CD4-positive, CD25-positive, alpha-beta regulatory T cell (primary cell): Measurements from ENCODE around the gene ERFE. TPM values are rescaled to one million over a fixed set of nuclear protein-coding genes. Genes with fewer than 3 reads are reported as not detected.
A peak's percentile ranks its signal among the peaks of the same experiment; 100 is the strongest.
"Not testable (repeated sequence)": the region's sequence is repeated elsewhere in the genome, so short reads cannot be mapped to it uniquely, and the experiment has no call there.

ENCODE experiments used
- ATAC-seq, 2 donors: fragments of 150-1000 bp; cut with Tn5 transposase; one replicate each; pipeline ENCODE4 v1.10.0; 2021; ENCODE audit warnings: low read depth in 2 of 2, moderate number of reproducible peaks in 2 of 2, moderate library complexity in 1 of 2
- DNase-seq, 3 donors: peaks; one replicate each; pipeline versions ENCODE4 v3.0.0 to v3.0.0-alpha.2; 2012 to 2022; ENCODE audit warnings: mixed read lengths in 1 of 3
- H3K27ac ChIP-seq: one replicate; pipeline ENCODE4 v1.7.0; 2013; ENCODE audit warnings: mild to moderate bottlenecking, low read length; ENCODE audit not compliant: insufficient read depth, poor library complexity, severe bottlenecking
- H3K27me3 ChIP-seq: one replicate; pipeline ENCODE4 v1.7.0; 2013; ENCODE audit warnings: low read length; ENCODE audit not compliant: control insufficient read depth, insufficient read depth
- H3K36me3 ChIP-seq: one replicate; pipeline ENCODE4 v1.7.0; 2013; ENCODE audit warnings: mild to moderate bottlenecking, low read length, moderate library complexity; ENCODE audit not compliant: control insufficient read depth, insufficient read depth
- H3K4me1 ChIP-seq: 2 replicates; pipeline ENCODE4 v1.7.0; 2013; ENCODE audit warnings: mild to moderate bottlenecking, low read length; ENCODE audit not compliant: insufficient read depth, control insufficient read depth, poor library complexity, severe bottlenecking
- H3K4me3 ChIP-seq: one replicate; pipeline ENCODE4 v1.7.0; 2013; ENCODE audit warnings: low read depth, mild to moderate bottlenecking, low read length, moderate library complexity
- H3K9me3 ChIP-seq, 2 experiments: 1 replicate in 1 of 2; 2 replicates in 1 of 2; pipeline ENCODE4 v1.7.0; 2013; ENCODE audit warnings: low read length in 2 of 2, mild to moderate bottlenecking in 1 of 2, moderate library complexity in 1 of 2; ENCODE audit not compliant: control insufficient read depth in 2 of 2
- H3K27ac Mint-ChIP-seq, 3 donors: one replicate each; pipeline ENCODE4 v1.8.0; 2020 to 2022; ENCODE audit warnings: mild to moderate bottlenecking in 3 of 3, mixed read lengths in 3 of 3, moderate library complexity in 2 of 3
- H3K27me3 Mint-ChIP-seq: one replicate; pipeline ENCODE4 v1.8.0; 2022; ENCODE audit warnings: mild to moderate bottlenecking, mixed read lengths
- H3K36me3 Mint-ChIP-seq: one replicate; pipeline ENCODE4 v1.8.0; 2020; ENCODE audit warnings: mixed read lengths
- H3K4me1 Mint-ChIP-seq, 4 donors: one replicate each; pipeline ENCODE4 v1.8.0; 2020 to 2022; ENCODE audit warnings: mixed read lengths in 4 of 4, mild to moderate bottlenecking in 1 of 4
- H3K4me3 Mint-ChIP-seq, 4 donors: one replicate each; pipeline ENCODE4 v1.8.0; 2020 to 2022; ENCODE audit warnings: mild to moderate bottlenecking in 4 of 4, mixed read lengths in 4 of 4, moderate library complexity in 3 of 4
- H3K9me3 Mint-ChIP-seq, 7 donors: one replicate each; pipeline ENCODE4 v1.8.0; 2020 to 2022; ENCODE audit warnings: mixed read lengths in 7 of 7, mild to moderate bottlenecking in 3 of 7, moderate library complexity in 2 of 7
- polyA plus RNA-seq, 4 donors: library from polyadenylated mRNA; unstranded; fragments of 300-500 nt; fragmentation: Illumina TruSeq; gene quantifications; one replicate each; pipeline ENCODE4 v1.2.3, GENCODE V29; 2021
- total RNA-seq: library from RNA; stranded (reverse); gene quantifications from one replicate; pipeline ENCODE4 v1.2.3, GENCODE V29; 2022

ERFE gene
- total and polyA plus RNA-seq, 5 donors from 2014 or later: 0.29 TPM; not detected in 4

DNA sequence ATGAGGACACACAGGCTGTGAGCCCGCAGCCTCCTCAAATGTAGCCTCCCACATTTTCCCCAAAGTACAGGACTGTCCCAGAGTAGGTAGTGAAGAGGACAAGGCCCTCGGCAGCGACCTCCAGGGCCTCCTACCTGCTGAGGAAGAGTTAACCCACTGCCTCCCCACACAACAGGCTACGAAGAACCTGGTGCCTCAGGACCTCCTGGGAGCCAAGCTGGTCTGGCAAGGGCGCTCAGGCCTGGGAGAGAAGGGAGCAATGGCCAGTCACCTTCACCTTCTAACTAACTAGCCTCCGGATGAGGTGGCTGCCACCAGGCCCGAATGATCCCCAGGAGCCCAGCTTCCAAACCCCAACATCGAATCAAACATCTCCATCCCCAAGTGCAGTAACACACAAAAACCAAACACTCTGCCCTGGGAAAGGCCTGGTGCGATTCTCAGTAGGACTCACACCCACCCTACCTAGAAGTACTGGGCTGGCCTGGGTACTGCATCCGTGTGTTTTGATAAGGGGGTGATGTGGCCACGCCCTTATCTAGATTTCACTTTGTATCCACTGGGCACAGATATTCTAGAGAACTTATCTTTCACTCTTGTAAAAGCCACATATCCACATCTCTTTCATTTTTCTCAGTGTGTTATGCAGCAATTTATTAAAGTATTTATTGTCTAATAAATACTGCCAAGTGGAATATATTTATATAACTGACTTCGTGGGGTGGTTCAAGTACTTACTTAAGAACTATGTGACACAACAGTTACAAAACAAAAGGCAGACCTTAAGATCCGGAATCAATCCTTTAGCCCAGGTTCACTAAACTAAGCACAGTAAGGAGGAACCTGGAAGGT, 9.7 kb downstream of the ERFE start:
- no peaks in the 10 kb centered on the region for H3K4me1 ChIP-seq
- no peak overlapping the region for H3K4me3 Mint-ChIP-seq
- H3K4me3 ChIP-seq: no peak overlapping the region
- no peaks in the 10 kb centered on the region for H3K9me3 Mint-ChIP-seq
- no peaks in the 10 kb centered on the region for H3K9me3 ChIP-seq
- ATAC-seq (no peak), DNase-seq (peak in 1 of 3 donors; percentile 53)
- peak overlapping the region in 2 of 3 donors; percentile 17 to 26 for H3K27ac Mint-ChIP-seq
- peaks cover 0 to 3% (median 2%) of the 10 kb centered on the region in 4 donors for H3K4me1 Mint-ChIP-seq
- H3K36me3 Mint-ChIP-seq: peaks cover 33% of the 10 kb centered on the region
- H3K27me3 Mint-ChIP-seq: peaks cover 12% of the 10 kb centered on the region
- peaks cover 49% of the 10 kb centered on the region for H3K36me3 ChIP-seq
- H3K27ac ChIP-seq: no peak overlapping the region
- no peaks in the 10 kb centered on the region for H3K27me3 ChIP-seq

- DNase-seq (no peak), ATAC-seq (no peak)
- Mint-ChIP-seq H3K27me3 (peaks cover 12% of the 10 kb centered on the region), H3K4me3 (no peak overlapping the region), H3K27ac (peak overlapping the region in 1 of 3 donors; percentile 17), H3K36me3 (peaks cover 40% of the 10 kb centered on the region), H3K9me3 (no peaks in the 10 kb centered on the region), H3K4me1 (peaks cover 0 to 3% (median 2%) of the 10 kb centered on the region in 4 donors)
- Histone ChIP-seq H3K4me1 (no peaks in the 10 kb centered on the region), H3K4me3 (no peak overlapping the region), H3K27ac (no peak overlapping the region), H3K27me3 (no peaks in the 10 kb centered on the region), H3K36me3 (peaks cover 56% of the 10 kb centered on the region), H3K9me3 (no peaks in the 10 kb centered on the region)
Observed at GRCh38 chr2:238169048-238169707, 10.4 kb downstream of the ERFE start.

DNA sequence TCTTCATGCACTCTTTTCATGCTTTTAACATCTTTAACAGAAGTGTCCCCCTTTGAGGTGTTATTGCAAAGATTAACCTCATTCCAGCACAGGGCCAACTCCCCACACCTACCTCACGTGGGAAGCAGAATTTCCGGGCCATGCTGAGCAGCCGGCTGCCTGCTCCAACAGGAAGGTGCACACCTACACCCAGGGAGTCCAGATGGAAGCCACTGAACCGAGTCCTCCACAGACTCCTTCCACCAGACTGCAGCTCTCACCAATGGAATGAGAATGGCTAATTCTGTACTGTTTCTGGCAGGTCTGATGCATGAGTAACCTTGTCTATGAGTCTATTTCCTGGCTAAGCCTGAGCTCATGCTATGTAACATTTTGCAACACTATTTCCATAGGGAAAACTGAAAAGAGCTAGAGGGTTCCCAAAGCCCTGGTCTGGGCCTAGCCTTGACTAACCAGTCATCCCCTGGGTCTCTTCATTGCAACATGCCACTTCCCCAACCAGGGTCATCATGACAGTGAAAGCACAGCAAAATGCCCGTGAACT, 11.0 kb downstream of the ERFE start:
- ATAC-seq (no peak), DNase-seq (no peak)
- no peak overlapping the region for H3K27ac Mint-ChIP-seq
- H3K4me3 Mint-ChIP-seq: no peak overlapping the region
- peaks cover 6% of the 10 kb centered on the region for H3K27me3 Mint-ChIP-seq
- H3K4me1 ChIP-seq: no peaks in the 10 kb centered on the region
- H3K9me3 ChIP-seq: no peaks in the 10 kb centered on the region
- no peak overlapping the region for H3K27ac ChIP-seq
- peaks cover 0 to 3% (median 1%) of the 10 kb centered on the region in 4 donors for H3K4me1 Mint-ChIP-seq
- no peak overlapping the region for H3K4me3 ChIP-seq
- no peaks in the 10 kb centered on the region for H3K27me3 ChIP-seq
- H3K36me3 ChIP-seq: peaks cover 62% of the 10 kb centered on the region
- H3K36me3 Mint-ChIP-seq: peaks cover 40% of the 10 kb centered on the region
- H3K9me3 Mint-ChIP-seq: no peaks in the 10 kb centered on the region

DNA sequence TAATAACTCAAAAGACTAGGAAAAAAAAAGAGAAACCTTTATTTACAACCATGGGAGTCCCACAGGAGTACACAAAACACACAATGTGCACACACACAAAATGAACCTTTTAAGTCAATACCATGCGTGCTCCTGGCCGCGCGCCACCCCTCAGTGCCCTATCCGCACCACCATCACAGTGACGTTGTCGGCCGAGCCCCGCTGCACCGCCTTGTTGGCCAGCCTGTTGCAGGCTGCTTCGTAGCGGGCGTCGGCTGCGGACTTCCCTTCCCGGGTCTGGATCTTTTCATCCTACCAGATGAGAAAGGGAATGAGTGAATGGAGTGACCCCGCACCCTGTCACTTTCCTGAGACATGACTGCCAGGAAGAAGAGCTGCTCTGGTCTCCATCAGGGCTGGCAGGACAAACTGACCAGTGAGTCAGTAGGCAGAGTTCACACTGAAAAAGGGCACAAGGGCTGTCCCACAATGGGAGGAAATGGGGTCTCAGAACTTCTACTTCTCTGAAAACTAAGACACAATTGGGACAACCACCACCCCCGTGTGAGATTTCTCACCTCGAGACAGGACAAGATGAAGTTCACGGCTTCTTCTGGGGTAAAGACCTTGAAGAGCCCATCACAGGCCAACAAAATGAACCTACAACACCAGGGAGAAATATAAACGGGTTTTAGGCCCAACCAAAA, 11.8 kb downstream of the ERFE start:
- no peak overlapping the region for H3K4me3 Mint-ChIP-seq
- Histone ChIP-seq H3K27ac (no peak overlapping the region), H3K36me3 (peaks cover 69% of the 10 kb centered on the region), H3K9me3 (no peaks in the 10 kb centered on the region), H3K27me3 (no peaks in the 10 kb centered on the region), H3K4me1 (no peaks in the 10 kb centered on the region), H3K4me3 (no peak overlapping the region)
- DNase-seq (no peak), ATAC-seq (no peak)
- H3K36me3 Mint-ChIP-seq: peaks cover 40% of the 10 kb centered on the region
- no peaks in the 10 kb centered on the region for H3K27me3 Mint-ChIP-seq
- H3K27ac Mint-ChIP-seq: peak overlapping the region in 1 of 3 donors; percentile 65
- peaks cover 0 to 3% (median 0%) of the 10 kb centered on the region in 4 donors for H3K4me1 Mint-ChIP-seq
- no peaks in the 10 kb centered on the region for H3K9me3 Mint-ChIP-seq

DNA sequence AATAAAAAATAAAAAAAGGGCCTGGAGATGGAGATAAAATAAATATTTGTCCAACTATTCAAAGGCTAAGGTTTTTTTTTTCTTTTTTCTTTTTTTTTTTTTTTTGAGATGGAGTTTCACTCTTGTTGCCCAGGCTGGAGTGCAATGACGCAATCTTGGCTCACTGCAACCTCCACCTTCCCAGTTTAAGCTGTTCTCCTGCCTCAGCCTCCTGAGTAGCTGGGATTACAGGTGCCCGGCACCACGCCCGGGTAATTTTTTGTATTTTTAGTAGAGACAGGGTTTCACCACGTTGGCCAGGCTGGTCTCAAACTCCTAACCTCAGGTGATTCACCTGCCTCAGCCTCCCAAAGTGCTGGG, 12.3 kb downstream of the ERFE start:
- H3K9me3 ChIP-seq, H3K4me1 ChIP-seq, H3K4me3 Mint-ChIP-seq, H3K4me1 Mint-ChIP-seq, DNase-seq, H3K27ac Mint-ChIP-seq, H3K27me3 Mint-ChIP-seq, H3K27ac ChIP-seq, H3K27me3 ChIP-seq, ATAC-seq, H3K9me3 Mint-ChIP-seq, H3K4me3 ChIP-seq: not testable (repeated sequence)
- H3K36me3 ChIP-seq: peaks cover 70% of the 10 kb centered on the region
- peaks cover 43% of the 10 kb centered on the region for H3K36me3 Mint-ChIP-seq

- H3K9me3 Mint-ChIP-seq: no peaks in the 10 kb centered on the region
- H3K36me3 Mint-ChIP-seq: peaks cover 47% of the 10 kb centered on the region
- no peak overlapping the region for H3K4me3 Mint-ChIP-seq
- Histone ChIP-seq H3K27ac (no peak overlapping the region), H3K27me3 (no peaks in the 10 kb centered on the region), H3K4me3 (no peak overlapping the region), H3K36me3 (peaks cover 74% of the 10 kb centered on the region), H3K4me1 (no peaks in the 10 kb centered on the region), H3K9me3 (no peaks in the 10 kb centered on the region)
- no peaks in the 10 kb centered on the region for H3K27me3 Mint-ChIP-seq
- peaks cover 0 to 3% (median 0%) of the 10 kb centered on the region in 4 donors for H3K4me1 Mint-ChIP-seq
- DNase-seq (no peak), ATAC-seq (no peak)
- peak overlapping the region in 1 of 3 donors; percentile 8 for H3K27ac Mint-ChIP-seq
Observed at GRCh38 chr2:238171575-238172187, 12.9 kb downstream of the ERFE start.

DNA sequence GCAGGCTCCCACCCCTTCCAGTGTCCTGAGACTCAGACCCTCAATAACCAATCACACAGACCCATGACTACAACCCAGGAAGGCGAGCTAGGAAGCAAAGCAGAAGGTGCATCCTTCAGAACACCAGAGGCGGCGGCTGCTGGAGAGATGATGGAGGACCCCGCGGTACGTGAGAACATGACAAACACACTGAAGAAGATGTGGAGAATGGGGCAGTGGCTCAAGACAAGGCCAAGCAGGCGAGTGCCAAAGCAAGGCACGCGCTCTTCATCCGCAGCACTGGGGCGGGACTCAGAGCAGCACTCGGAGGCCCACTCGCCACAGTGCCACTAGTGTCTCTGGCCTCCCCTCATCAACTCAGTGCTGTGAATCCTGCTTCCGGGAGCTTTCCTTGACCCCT, 13.7 kb downstream of the ERFE start:
- ATAC-seq (no peak), DNase-seq (no peak)
- Histone ChIP-seq H3K36me3 (peaks cover 82% of the 10 kb centered on the region), H3K9me3 (no peaks in the 10 kb centered on the region), H3K27me3 (no peaks in the 10 kb centered on the region), H3K27ac (no peak overlapping the region), H3K4me1 (no peaks in the 10 kb centered on the region), H3K4me3 (no peak overlapping the region)
- Mint-ChIP-seq H3K36me3 (peaks cover 47% of the 10 kb centered on the region), H3K4me1 (peaks cover 0 to 7% (median 0%) of the 10 kb centered on the region in 4 donors), H3K27me3 (no peaks in the 10 kb centered on the region), H3K4me3 (no peak overlapping the region), H3K27ac (no peak overlapping the region), H3K9me3 (no peaks in the 10 kb centered on the region)
